ENCODE data around the gene RBMS1.

DNA sequence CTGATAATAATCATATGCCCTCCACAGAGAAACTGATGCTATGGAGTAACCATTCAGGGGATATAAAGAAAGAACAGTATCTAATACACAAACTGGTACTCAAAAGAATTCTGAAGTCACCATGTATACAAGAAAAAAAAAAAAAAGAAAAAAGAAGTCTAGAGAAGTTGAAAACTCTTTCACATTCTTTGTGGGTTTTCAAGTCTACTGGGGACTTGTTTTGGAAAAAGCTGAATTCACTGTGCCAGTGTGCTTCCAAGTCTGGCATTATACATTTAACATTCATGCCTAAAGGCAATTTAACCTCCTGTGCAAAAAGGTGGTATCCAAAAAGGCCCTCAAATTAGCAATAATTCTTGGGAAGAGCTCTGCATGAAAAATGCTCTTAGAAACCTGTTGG is 198.7 kb downstream of the RBMS1 start:
- TF ChIP-seq, protein P1, sequence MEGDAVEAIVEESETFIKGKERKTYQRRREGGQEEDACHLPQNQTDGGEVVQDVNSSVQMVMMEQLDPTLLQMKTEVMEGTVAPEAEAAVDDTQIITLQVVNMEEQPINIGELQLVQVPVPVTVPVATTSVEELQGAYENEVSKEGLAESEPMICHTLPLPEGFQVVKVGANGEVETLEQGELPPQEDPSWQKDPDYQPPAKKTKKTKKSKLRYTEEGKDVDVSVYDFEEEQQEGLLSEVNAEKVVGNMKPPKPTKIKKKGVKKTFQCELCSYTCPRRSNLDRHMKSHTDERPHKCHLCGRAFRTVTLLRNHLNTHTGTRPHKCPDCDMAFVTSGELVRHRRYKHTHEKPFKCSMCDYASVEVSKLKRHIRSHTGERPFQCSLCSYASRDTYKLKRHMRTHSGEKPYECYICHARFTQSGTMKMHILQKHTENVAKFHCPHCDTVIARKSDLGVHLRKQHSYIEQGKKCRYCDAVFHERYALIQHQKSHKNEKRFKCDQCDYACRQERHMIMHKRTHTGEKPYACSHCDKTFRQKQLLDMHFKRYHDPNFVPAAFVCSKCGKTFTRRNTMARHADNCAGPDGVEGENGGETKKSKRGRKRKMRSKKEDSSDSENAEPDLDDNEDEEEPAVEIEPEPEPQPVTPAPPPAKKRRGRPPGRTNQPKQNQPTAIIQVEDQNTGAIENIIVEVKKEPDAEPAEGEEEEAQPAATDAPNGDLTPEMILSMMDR (IDR thresholded peaks at IDR 0.05; ENCODE audit: insufficient read depth, low read length): no peak
- TF ChIP-seq SPI1 (IDR thresholded peaks at IDR 0.05; ENCODE audit: borderline replicate concordance, low read depth) (no peak), POLR2AphosphoS5 (IDR thresholded peaks at IDR 0.05; ENCODE audit: low read depth) (no peak), REST (IDR thresholded peaks at IDR 0.05; ENCODE audit: insufficient replicate concordance, low read depth) (no peak)

Data from HL-60 (cell line).